Measurements from ENCODE around the gene CXCL14. TPM values are rescaled to one million over a fixed set of nuclear protein-coding genes. Genes with fewer than 3 reads are reported as not detected.

CXCL14 gene
- total RNA-seq, 2 experiments from 2014 or later: not detected

DNA sequence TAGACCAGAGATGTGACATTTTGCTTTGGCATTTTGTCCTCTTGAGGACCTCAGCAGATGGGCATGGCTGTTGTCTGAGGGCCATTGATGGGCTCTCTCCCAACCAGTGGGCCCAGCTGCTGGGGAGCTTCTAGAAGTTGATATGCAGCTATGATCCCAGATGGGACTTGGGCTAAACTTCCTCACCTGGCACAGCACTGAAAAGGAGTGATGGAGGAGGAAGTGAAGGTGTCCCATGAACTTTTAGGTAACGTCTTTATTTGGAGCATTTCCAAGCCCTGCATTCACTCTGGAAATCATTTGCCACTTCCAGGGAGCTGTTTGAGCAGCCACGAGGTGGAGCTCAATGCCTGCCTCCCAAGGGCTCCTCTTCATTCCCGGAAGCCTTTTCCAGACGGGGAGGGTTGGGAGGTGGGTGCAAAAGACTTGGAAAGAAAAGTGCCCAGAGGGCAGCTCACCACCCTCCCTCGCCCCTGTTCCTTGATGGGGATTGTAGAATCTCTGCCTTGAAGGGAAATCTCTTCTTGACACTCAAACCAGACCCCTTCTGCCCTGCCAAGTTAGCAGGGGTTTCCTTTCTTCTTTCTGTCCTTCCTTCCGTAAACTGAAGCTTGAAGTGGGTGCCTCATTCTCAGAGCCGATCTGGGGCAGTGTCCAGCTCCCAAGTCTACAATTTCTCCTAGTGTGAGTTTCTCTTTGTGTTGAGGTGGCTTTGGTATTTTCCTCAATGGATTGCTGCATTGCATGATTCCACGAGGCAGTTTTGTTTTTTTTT lies 24.9 kb downstream of the CXCL14 start:
- H3K4me3 Mint-ChIP-seq: no peak overlapping the region
- no peak for ATAC-seq
- H3K9me3 Mint-ChIP-seq (ENCODE audit: low read depth): no peaks in the 10 kb centered on the region
- intact Hi-C loops (cut with DNase I, micrococcal nuclease): no loop called here
- no peaks in the 10 kb centered on the region for H3K36me3 Mint-ChIP-seq (ENCODE audit: low read depth)
- H3K4me1 Mint-ChIP-seq: no peaks in the 10 kb centered on the region
- peaks cover 41% of the 10 kb centered on the region for H3K27me3 Mint-ChIP-seq
- CTCF ChIA-PET: interaction anchor here (0.7 to 8.4 kb wide), 9 partner anchors 12 to 678 kb away, joined by 3 to 87 read pairs (median 3); no protein-coding TSS in a partner anchor
- POLR2A ChIA-PET: no interaction called here
- H3K27ac Mint-ChIP-seq: no peak overlapping the region
- DNase-seq: no peak

DNA sequence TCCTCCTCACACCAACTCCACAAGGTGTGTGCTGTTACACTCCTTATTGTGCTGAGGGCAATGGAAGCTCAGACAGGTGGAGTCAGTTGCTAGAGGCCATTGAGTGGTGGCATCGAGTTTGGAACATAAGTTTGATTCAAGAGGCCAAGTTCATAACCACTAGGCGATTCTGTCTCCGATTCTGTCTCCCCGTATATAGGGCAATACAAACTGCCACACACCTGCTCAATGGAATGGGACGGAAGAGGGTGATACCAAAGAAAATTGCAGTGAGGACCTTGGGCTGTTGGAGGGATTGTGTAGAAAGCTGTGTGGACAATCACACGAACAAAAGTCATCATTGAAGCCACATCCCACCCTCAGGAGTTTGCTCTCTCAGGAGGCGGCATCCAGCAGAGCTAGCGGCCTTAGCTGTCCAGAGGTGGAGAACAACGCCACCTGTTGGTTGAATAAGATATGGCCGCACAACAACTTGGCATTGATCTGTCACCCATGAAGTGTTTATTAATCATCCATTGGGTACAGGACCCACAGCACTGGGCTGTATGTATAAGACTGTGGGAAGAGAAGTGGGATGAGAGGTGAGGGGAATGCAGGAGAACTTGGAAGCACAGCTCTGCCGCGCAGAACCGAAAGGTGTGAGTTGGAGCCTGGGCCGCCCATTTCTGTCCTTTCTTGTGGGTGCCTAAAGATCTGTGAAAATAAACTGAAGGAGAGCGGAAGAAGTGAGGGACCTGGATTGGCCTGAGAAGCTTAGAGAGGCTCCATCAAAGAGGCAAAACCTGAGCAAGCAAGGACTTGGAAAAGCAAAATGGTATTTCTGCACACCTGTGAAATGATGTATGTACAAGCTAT lies 27.0 kb downstream of the CXCL14 start:
- ATAC-seq: peak; percentile 77
- DNase-seq: peak; percentile 80
- ChIA-PET CTCF (interaction anchor here (0.5 to 8.4 kb wide), 24 partner anchors 9 to 335 kb away, joined by 3 to 198 read pairs (median 5); no protein-coding TSS in a partner anchor), POLR2A (interaction anchor here (0.5 kb wide), 1 partner anchor 89 kb away, joined by 9 read pairs; no protein-coding TSS in a partner anchor)
- H3K4me3 Mint-ChIP-seq: no peak overlapping the region
- no peaks in the 10 kb centered on the region for H3K36me3 Mint-ChIP-seq (ENCODE audit: low read depth)
- no peak overlapping the region for H3K27ac Mint-ChIP-seq
- H3K27me3 Mint-ChIP-seq: peaks cover 43% of the 10 kb centered on the region
- H3K4me1 Mint-ChIP-seq: no peaks in the 10 kb centered on the region
- intact Hi-C loops (cut with DNase I, micrococcal nuclease): loop anchor here (1.0 kb wide), 2 partner anchors 86 to 90 kb away; no protein-coding TSS in a partner anchor
- no peaks in the 10 kb centered on the region for H3K9me3 Mint-ChIP-seq (ENCODE audit: low read depth)

DNA sequence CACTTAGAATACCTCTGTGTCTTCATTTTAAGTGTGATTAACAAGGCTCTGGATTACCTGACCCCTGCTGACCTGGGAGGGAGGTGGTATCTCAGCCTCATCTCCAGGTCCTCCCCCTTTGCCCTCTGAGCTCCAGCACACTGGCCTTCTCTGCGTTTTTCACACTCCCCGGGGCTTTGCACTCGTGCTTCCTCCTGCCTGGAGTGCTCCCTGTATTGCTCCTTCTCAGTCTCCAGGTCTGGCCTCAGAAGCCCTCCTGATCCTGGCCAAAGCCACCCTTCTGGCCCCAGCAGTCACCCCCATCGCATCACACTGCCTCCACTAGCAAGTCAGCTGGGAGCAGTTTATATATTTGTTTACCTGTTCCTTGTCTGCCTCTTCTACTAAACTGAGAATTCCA lies 29.4 kb downstream of the CXCL14 start:
- ChIA-PET CTCF (interaction anchor here (0.7 to 8.4 kb wide), 9 partner anchors 10 to 429 kb away, joined by 3 to 198 read pairs (median 3); no protein-coding TSS in a partner anchor), POLR2A (no interaction called here)
- DNase-seq: no peak
- ATAC-seq: no peak
- H3K27ac Mint-ChIP-seq: no peak overlapping the region
- no peak overlapping the region for H3K4me3 Mint-ChIP-seq
- H3K4me1 Mint-ChIP-seq: peaks cover under 1% of the 10 kb centered on the region
- peaks cover 52% of the 10 kb centered on the region for H3K27me3 Mint-ChIP-seq
- no peaks in the 10 kb centered on the region for H3K36me3 Mint-ChIP-seq (ENCODE audit: low read depth)
- H3K9me3 Mint-ChIP-seq (ENCODE audit: low read depth): no peaks in the 10 kb centered on the region
- intact Hi-C loops (cut with DNase I, micrococcal nuclease): no loop called here

DNA sequence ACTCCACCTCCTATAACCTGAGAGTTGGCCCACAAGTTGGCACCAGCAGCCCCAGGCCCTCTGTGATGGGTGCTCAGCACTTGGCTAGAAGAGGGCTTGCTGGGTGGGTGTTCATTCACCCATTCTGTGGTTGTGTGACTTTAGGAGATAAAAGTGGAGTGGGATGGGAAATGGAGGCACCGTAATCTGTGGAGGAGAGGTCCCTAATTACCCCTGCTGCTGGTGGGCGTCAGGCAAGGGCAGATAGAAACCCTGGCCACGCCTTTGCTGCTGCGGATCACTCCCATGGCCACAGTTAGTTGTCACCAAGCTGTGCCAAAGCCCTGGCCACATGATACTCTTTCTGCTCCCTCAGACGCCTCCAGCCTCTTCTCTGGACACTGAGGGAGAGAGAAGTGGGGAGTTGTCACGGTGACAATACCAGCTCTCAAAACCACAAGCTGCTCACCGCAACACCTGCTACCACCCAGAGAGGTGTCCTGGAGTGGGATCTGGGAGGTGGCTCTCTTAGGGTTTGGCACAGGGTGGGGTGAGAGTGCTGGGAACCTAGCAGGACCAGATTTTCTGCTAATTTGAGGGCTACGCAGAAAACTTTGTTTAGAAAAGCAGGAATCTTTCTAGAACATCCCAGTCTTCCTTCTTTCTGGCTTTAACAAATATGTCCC lies 31.1 kb downstream of the CXCL14 start:
- no peaks in the 10 kb centered on the region for H3K9me3 Mint-ChIP-seq (ENCODE audit: low read depth)
- no peak overlapping the region for H3K27ac Mint-ChIP-seq
- POLR2A ChIA-PET: no interaction called here
- no peak for DNase-seq
- H3K27me3 Mint-ChIP-seq: peaks cover 62% of the 10 kb centered on the region
- ATAC-seq: no peak
- intact Hi-C loops (cut with DNase I, micrococcal nuclease): loop anchor here in 1 of 2 experiments (2.0 kb wide), 1 partner anchor 59 kb away; no protein-coding TSS in a partner anchor
- H3K36me3 Mint-ChIP-seq (ENCODE audit: low read depth): no peaks in the 10 kb centered on the region
- no peak overlapping the region for H3K4me3 Mint-ChIP-seq
- CTCF ChIA-PET: interaction anchor here (0.8 to 7.9 kb wide), 2 partner anchors 8 to 83 kb away, joined by 4 to 198 read pairs; no protein-coding TSS in a partner anchor
- peaks cover 9% of the 10 kb centered on the region for H3K4me1 Mint-ChIP-seq

DNA sequence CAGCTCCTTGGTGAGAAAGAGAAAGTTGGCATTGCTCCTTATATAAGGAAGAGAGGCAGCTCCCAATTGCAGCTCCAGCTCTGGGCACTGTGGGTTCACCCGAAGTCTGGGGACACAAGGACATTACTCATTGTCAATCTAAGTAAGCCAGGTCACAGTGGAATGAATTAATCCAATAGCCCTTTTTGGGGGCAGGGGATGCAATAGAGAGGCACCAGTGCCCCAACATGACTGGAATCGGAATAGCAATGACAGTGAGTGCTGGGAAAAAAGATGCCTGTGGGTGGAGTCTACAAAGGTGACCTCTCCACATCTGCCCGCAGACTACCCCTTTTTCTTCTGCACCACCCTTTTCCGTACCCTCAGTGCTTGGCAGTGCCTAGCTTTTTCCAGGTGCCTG lies 31.9 kb downstream of the CXCL14 start:
- intact Hi-C loops (cut with DNase I, micrococcal nuclease): loop anchor here in 1 of 2 experiments (2.0 kb wide), 1 partner anchor 58 kb away; no protein-coding TSS in a partner anchor
- no peaks in the 10 kb centered on the region for H3K9me3 Mint-ChIP-seq (ENCODE audit: low read depth)

DNA sequence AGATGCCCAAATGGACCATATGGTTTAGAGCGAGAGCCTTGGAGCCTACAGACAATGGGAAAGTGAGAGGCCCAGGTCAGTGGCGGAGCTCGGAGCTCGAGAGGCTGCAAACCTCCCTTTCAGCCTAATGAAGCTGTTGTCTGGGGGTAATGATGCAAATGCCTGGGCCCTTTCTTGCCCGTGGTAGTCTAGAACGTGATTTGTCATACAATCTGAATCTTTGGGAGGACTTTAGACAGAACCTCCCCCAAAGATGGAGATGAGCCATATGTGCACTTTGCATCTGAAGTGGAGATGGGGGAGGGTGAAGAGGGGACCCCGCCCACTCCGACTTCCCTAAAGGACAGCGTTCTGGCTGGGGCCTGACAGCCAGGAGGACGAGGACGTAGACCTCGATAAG lies 32.7 kb downstream of the CXCL14 start:
- intact Hi-C loops (cut with DNase I, micrococcal nuclease): loop anchor here in 1 of 2 experiments (2.0 kb wide), 1 partner anchor 57 kb away; no protein-coding TSS in a partner anchor
- Mint-ChIP-seq H3K4me3 (no peak overlapping the region), H3K27me3 (peaks cover 70% of the 10 kb centered on the region), H3K36me3 (ENCODE audit: low read depth) (no peaks in the 10 kb centered on the region), H3K4me1 (peaks cover 9% of the 10 kb centered on the region), H3K27ac (no peak overlapping the region), H3K9me3 (ENCODE audit: low read depth) (no peaks in the 10 kb centered on the region)
- ChIA-PET POLR2A (no interaction called here), CTCF (interaction anchor here (0.6 to 7.9 kb wide), 2 partner anchors 31 to 82 kb away, joined by 4 to 198 read pairs; no protein-coding TSS in a partner anchor)
- DNase-seq (no peak), ATAC-seq (no peak)

More for the DNA sequence above, 31.9 kb downstream of the CXCL14 start:
- ChIA-PET POLR2A (no interaction called here), CTCF (interaction anchor here (0.8 to 7.9 kb wide), 2 partner anchors 9 to 83 kb away, joined by 4 to 198 read pairs; no protein-coding TSS in a partner anchor)
- DNase-seq (no peak), ATAC-seq (no peak)
- Mint-ChIP-seq H3K4me3 (no peak overlapping the region), H3K27ac (no peak overlapping the region), H3K4me1 (peaks cover 9% of the 10 kb centered on the region), H3K27me3 (peaks cover 67% of the 10 kb centered on the region), H3K36me3 (ENCODE audit: low read depth) (no peaks in the 10 kb centered on the region)

DNA sequence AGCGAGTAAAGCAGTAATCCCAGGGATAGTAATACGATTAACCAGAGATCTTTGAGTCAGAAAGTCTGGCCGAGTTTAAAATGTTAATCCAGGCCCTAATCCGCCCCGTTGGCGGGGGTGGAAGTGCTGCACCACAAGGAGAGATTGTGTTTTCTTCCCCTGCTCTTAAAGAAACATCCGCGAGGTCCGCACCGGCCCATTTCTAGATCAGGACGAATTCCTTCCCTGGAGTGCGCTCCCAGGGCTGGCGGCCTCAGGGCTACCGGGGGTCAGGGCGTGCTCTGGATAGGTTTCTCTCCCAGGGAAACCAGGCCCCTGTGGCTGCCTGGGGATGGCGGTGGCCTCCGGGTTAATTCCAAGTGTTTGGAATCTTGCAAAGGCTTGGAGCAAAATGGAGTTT lies 33.7 kb downstream of the CXCL14 start:
- POLR2A ChIA-PET: no interaction called here
- Mint-ChIP-seq H3K27ac (no peak overlapping the region), H3K4me3 (no peak overlapping the region), H3K36me3 (ENCODE audit: low read depth) (no peaks in the 10 kb centered on the region), H3K9me3 (ENCODE audit: low read depth) (no peaks in the 10 kb centered on the region), H3K27me3 (peaks cover 74% of the 10 kb centered on the region), H3K4me1 (peaks cover 9% of the 10 kb centered on the region)
- CTCF ChIA-PET: interaction anchor here (0.7 kb wide), 1 partner anchor 16 kb away, joined by 4 read pairs; no protein-coding TSS in a partner anchor
- intact Hi-C loops (cut with DNase I, micrococcal nuclease): no loop called here
- DNase-seq (no peak), ATAC-seq (no peak)

DNA sequence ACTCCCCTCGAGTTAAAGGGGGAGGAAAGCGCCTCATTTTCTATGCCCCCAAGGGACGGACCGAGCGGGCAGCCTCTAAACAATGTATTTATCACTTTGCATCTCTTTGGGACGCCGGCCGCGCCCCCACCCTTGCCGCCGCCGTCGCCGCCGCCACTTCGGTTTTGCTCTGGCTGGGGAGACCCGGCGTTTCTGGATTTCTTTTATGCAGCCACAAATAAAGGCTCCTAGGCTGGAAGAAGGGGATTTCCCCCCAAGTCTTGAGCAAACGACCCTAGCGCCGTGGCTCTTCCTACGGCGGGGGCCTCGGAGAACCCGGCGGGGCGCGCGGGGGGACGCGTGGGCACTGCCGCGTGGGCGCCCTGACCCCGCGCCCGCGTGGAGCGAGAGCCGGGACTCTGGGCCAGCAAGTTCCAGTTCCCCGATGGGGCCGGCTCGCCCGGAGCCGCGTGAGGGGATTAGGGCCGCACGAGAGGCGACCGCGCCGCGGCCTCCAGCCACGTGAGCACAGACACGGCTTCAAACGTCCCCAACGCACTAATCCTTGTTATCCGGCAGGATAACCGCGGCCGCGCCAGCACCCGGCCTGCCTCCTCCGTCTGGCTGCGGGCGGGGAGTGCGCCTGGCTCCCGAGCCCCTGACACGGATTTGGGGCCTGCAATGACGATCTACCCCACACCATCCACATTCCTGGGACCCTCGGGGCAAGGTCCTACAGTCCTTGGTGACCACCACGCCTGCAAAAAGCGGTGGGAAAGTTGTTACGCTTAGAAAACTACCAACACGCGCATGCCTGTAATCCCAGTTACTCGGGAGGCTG lies 35.1 kb downstream of the CXCL14 start:
- H3K9me3 Mint-ChIP-seq (ENCODE audit: low read depth): no peaks in the 10 kb centered on the region
- ChIA-PET POLR2A (no interaction called here), CTCF (interaction anchor here (1.1 to 1.8 kb wide), 3 partner anchors 8 to 81 kb away, joined by 3 to 12 read pairs (median 5); no protein-coding TSS in a partner anchor)
- no peak overlapping the region for H3K27ac Mint-ChIP-seq
- peak overlapping the region; percentile 70 for H3K4me3 Mint-ChIP-seq
- peaks cover 72% of the 10 kb centered on the region for H3K27me3 Mint-ChIP-seq
- ATAC-seq: no peak
- no peak for DNase-seq
- H3K4me1 Mint-ChIP-seq: peaks cover 9% of the 10 kb centered on the region
- intact Hi-C loops (cut with DNase I, micrococcal nuclease): loop anchor here (5.0 kb wide), 2 partner anchors 51 to 516 kb away; no protein-coding TSS in a partner anchor
- H3K36me3 Mint-ChIP-seq (ENCODE audit: low read depth): no peaks in the 10 kb centered on the region

DNA sequence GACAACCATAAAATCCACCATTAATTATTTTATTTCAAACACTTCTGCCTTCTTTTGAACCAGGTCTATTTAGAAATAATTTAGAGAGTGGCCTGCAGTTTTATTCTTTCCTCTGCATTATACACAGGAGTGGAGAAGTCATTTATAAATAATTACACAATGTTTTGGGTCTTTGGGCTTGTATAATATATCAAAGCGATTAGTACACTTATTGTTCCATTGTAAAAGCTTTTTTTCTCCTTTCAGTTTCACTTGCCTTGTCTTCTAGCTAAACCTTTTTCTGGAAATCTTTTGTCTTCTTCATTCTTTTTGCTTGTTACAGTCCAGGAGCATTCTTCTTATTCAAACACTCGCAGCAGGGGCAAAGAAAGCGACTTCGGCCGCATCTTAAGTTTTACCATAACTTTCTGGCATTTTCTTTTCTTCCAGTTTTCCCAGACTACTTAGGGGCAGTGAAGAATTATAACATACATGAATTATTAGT lies 35.7 kb downstream of the CXCL14 start:
- POLR2A ChIA-PET: no interaction called here
- no peaks in the 10 kb centered on the region for H3K9me3 Mint-ChIP-seq (ENCODE audit: low read depth)
- DNase-seq: no peak

More for the DNA sequence above, 35.7 kb downstream of the CXCL14 start:
- intact Hi-C loops (cut with DNase I, micrococcal nuclease): loop anchor here (5.0 kb wide), 2 partner anchors 51 to 516 kb away; no protein-coding TSS in a partner anchor
- Mint-ChIP-seq H3K36me3 (ENCODE audit: low read depth) (no peaks in the 10 kb centered on the region), H3K4me1 (peaks cover 9% of the 10 kb centered on the region), H3K4me3 (peak overlapping the region; percentile 23), H3K27me3 (peaks cover 71% of the 10 kb centered on the region), H3K27ac (no peak overlapping the region)
- ATAC-seq: no peak
- CTCF ChIA-PET: interaction anchor here (0.6 to 1.8 kb wide), 4 partner anchors 9 to 1582 kb away, joined by 3 to 12 read pairs (median 5); no protein-coding TSS in a partner anchor

All from activated CD4-positive, alpha-beta T cell treated with anti-CD3 and anti-CD28 coated beads for 36 hours (primary cell).